Muscle layer of duodenum (tissue), 2 donors: ENCODE results near the gene QRFP.

ENCODE experiments used
- H3K27ac ChIP-seq: one replicate; pipeline ENCODE4 v1.7.0; 2013; ENCODE audit warnings: mild to moderate bottlenecking, low read length
- H3K27me3 ChIP-seq: one replicate; pipeline ENCODE4 v1.7.0; 2013; ENCODE audit warnings: low read depth, mild to moderate bottlenecking, control low read depth, low read length
- H3K36me3 ChIP-seq, 2 donors: one replicate each; pipeline ENCODE4 v1.7.0; 2013; ENCODE audit warnings: low read length in 2 of 2, control low read depth in 1 of 2, mild to moderate bottlenecking in 1 of 2; ENCODE audit not compliant: insufficient read depth in 2 of 2, control insufficient read depth in 1 of 2
- H3K4me1 ChIP-seq, 2 donors: one replicate each; pipeline ENCODE4 v1.7.0; 2013; ENCODE audit warnings: low read length in 2 of 2, mild to moderate bottlenecking in 2 of 2, control low read depth in 1 of 2, moderate library complexity in 1 of 2; ENCODE audit not compliant: insufficient read depth in 2 of 2, control insufficient read depth in 1 of 2
- H3K4me3 ChIP-seq, 2 donors: one replicate each; pipeline ENCODE4 v1.7.0; 2013; ENCODE audit warnings: low read length in 2 of 2, low read depth in 1 of 2, mild to moderate bottlenecking in 1 of 2
- H3K9me3 ChIP-seq, 2 donors: one replicate each; pipeline ENCODE4 v1.7.0; 2013; ENCODE audit warnings: low read length in 2 of 2, control low read depth in 1 of 2, mild to moderate bottlenecking in 1 of 2; ENCODE audit not compliant: control insufficient read depth in 1 of 2
- donor health status: healthy.

Gene QRFP

DNA sequence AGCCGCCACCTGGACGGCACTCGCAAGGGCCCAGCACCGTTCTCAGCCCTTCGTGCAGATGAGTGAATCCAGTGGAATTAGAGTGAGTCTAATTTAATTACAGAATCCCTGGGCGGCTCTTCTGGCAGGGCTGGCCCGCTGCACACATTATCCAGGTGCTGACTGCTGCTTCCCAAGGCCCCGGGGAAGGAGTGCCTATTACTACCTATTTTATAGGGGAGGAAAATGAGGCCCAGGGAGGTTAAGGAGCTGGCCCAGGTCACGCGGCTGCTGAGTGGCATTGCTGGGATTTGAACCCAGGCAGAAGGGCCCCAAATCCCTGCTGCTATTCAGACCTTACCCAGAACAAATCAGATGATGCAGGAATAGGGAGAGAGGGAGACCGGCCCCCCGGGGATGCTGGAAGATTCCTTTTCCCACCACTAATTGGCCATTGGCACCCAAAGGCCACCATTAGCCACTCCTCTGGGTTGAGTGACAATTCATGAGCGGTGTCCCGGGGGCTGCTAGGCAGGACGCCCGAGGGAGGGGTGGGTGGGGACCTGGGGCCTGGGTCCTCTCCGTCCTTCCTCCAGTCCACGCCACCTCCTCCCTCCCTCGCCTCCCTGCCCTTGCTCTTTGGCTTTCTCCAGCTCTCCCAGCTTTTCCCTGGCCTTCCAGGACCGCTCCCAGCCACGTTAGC lies 10.3 kb upstream of the QRFP start:
- Histone ChIP-seq H3K9me3 (no peaks in the 10 kb centered on the region), H3K27ac (no peak overlapping the region), H3K4me1 (no peaks in the 10 kb centered on the region), H3K4me3 (no peak overlapping the region), H3K27me3 (no peaks in the 10 kb centered on the region), H3K36me3 (no peaks in the 10 kb centered on the region)

DNA sequence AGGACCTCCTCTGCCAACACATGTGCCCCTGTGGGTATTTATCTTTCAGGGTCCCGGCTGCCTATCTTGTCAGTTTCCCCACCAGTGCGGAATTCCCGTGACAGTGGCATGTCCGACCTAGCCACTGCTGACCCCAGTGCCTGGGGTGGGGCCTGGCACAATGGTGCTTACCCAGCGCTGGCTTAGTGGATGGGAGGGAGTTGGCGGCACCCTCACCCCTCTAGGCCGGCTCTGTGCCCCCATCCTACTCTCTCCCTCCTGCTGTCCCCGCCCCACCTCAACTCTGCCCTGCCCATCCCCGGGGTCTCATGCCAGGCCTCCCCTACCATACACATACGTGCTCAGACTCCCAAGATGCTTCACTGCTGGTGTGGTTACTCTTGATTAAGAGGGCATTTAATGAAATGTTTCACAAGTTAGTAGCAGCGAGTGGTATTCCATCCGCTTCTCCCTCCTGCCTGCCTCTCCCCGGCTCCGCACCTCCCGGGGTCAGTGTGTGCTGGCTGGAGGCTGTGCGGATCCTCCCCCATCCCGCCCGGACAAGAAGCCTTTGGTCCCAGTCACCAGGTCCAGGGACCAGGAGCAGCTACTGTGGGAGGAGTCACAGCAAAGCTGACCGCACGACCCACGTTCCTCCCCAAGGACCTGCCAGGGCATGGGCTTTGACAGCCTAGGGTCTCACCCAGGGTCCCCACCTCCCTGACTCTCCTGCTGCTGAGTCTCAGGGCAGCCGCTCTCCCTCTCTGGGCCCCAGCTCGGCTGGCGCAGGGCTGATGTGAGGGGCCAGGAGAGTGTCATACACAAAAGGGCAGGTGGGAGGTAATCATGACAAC lies 9.5 kb upstream of the QRFP start:
- Histone ChIP-seq H3K27me3 (no peaks in the 10 kb centered on the region), H3K27ac (no peak overlapping the region), H3K4me3 (no peak overlapping the region), H3K36me3 (no peaks in the 10 kb centered on the region), H3K9me3 (no peaks in the 10 kb centered on the region), H3K4me1 (no peaks in the 10 kb centered on the region)

DNA sequence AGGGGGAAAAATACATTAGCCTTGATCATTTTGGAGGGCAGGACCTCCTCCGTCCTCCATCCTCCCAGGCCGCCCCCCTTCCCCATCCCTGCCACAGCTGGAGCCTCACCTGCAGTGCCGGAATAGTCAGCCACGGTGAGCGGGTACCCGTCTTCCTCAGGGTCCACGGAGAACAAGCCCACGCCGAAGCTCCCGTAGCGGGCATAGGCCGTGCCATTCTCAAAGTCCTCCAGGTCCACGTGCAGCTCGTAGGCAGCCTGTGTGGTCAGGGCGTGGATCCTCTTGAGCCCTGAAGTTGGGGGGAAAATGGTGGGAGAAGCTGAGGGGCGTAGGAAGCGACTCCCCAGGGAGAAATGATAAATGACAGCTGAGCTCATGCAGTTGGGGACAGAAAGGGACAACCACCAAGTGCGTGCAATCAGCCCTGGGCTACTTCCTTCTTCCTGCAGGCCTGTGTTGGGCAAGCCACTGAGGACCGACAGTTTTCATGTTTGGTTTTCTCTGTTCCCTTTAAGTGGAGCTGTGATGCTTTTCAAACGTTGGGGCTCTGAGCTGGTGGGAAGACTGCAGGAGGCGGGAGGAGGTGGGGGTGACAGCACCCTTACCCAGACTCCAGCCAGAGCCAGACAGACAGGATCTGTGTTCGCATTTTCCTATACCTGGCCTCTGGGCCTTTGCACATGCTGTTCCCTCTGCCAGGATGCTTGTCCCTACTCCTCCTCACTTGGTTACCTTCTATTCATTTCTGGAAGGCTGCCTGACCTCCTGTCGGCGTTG lies 8.7 kb upstream of the QRFP start:
- Histone ChIP-seq H3K9me3 (no peaks in the 10 kb centered on the region), H3K27ac (no peak overlapping the region), H3K36me3 (no peaks in the 10 kb centered on the region), H3K27me3 (no peaks in the 10 kb centered on the region), H3K4me3 (no peak overlapping the region), H3K4me1 (no peaks in the 10 kb centered on the region)

DNA sequence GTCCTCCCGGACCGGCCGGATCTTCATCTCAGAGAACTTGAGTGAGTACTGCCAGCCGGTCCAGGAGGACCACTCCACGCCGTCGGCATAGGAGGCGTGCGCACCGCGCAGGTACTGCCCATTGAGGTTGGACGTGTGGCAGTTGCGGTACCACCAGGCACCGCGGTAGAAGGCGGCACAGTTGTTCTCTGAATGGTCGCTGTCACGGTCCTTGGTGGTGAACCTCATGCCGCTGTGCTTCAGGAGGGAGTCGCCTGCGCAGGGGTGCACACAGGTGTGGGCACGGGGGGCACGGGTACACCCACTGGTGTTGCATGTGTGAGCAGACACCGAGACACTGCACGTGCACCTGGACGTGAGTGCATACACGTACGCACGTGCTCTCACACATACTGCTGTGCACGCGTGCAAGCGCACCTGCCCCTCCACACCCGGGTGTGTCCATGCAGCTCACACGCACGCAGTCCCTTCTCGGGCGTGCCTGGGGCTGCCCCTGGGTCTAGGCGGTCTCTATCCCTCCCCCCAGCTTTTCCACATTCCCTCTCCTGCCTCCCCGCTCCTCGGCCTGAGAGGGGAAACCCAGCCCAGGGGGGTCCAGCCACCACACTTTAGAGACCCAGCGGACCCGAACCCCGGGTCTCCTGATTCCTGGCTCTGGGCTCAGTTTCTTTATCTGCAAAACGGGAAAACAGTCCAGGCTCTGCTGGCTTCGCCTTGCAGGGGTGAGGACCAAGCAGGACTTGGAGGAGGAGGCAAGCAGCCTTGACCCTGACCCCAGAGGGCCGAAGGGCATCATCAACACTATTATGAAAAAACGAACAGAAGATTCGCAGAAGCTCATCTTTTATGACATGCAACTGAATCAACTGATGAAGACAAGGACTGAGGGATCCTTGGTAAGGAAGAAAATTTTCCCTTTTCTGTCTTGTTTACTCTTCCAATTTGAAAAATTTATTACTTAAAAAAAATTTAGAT lies 7.7 kb upstream of the QRFP start:
- Histone ChIP-seq H3K36me3 (no peaks in the 10 kb centered on the region), H3K9me3 (no peaks in the 10 kb centered on the region), H3K27ac (no peak overlapping the region), H3K4me3 (no peak overlapping the region), H3K4me1 (no peaks in the 10 kb centered on the region), H3K27me3 (no peaks in the 10 kb centered on the region)

DNA sequence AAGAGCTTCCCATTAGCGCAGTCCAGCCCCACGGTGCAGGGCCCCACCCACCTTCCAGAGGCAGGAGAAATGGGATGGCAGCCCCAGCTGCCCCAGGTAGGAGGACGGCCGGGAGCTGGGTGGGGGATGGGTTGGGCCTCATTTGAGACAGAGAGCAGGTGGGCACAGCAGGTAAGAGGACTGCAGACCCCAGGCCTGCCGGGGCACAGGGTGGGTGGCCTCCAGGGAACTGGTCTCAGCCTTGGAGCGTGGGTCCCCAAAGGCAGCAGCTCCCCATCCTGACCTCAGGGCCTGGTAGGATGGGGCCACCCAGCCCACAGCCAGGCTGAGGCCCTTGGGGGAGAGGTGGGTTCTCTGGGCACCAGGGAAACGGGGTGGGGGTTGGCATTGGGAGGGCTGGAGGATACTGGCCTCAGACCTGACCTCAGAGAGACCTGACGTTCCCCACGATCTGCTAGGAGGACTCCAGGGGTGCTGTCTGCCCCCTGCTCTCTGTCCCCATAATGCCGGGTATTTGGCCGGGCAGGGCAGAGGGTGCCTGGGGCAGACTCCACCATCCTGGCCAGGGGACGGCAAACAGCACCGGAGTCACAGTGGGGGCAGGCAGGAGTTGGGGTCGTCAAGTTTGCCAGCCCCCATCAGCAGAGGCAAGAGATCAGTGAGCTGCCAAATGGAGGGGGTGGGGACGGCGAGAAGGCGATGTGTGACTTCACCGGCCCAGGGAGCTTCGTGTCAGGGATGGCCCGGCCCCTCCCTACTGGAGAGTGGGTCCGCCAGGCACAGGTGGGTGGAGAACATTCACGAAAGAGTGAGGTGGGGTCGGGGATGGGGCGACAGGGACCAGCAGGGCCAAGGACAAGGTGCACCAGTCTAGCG lies 6.8 kb upstream of the QRFP start:
- Histone ChIP-seq H3K4me1 (no peaks in the 10 kb centered on the region), H3K4me3 (no peak overlapping the region), H3K9me3 (no peaks in the 10 kb centered on the region), H3K27ac (no peak overlapping the region), H3K27me3 (no peaks in the 10 kb centered on the region), H3K36me3 (no peaks in the 10 kb centered on the region)

DNA sequence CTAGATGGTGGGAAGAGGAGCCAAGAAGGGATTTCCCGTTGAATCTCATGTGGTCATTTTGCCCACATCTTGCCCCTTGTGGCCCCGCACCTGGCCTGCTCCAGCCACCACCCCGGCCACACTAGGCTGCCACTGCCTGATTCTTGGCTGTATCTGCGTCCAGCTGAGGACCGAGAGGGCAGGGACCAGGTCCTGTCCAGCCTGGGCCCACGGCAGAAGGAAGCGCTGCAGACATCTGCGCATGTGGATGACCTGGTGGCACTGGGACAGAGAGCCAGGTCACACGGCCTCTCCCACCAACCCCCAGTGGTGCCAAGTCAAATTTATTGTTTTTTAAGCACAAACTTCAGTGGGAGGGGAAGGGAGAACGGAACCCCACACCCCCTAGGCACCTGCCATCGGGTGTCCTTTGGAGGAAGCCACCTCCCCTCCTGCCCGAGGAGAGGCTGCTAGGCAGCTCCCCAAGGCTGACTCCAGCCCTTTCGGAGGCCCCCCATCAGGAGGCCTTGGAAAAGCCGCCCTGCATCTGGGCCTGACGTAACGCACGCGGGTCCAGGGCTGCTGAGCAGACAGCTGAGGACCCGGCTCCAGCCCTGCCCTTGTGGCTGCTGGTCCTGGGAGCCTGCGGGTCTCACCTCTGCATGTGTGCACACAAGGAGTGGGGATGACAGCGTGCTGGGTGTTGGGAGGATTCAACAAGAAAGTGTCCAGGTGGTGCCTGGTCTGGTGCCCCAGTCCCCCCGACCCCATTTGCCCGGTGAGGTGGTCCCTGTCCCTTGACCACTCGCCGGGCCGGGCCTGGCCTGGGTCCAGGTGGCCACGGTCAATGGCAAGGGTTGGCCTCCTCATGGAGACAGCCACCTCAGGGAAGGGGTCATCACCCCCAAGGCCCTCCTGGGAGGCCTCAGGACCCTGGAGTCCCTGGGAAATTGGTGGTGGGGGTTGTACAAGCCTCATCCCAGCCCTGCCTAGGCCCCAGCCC lies 5.9 kb upstream of the QRFP start:
- no peaks in the 10 kb centered on the region for H3K36me3 ChIP-seq
- H3K4me1 ChIP-seq, result no peaks in the 10 kb centered on the region
- H3K27me3 ChIP-seq, result no peaks in the 10 kb centered on the region
- no peak overlapping the region for H3K4me3 ChIP-seq
- no peaks in the 10 kb centered on the region for H3K9me3 ChIP-seq
- H3K27ac ChIP-seq, result no peak overlapping the region

DNA sequence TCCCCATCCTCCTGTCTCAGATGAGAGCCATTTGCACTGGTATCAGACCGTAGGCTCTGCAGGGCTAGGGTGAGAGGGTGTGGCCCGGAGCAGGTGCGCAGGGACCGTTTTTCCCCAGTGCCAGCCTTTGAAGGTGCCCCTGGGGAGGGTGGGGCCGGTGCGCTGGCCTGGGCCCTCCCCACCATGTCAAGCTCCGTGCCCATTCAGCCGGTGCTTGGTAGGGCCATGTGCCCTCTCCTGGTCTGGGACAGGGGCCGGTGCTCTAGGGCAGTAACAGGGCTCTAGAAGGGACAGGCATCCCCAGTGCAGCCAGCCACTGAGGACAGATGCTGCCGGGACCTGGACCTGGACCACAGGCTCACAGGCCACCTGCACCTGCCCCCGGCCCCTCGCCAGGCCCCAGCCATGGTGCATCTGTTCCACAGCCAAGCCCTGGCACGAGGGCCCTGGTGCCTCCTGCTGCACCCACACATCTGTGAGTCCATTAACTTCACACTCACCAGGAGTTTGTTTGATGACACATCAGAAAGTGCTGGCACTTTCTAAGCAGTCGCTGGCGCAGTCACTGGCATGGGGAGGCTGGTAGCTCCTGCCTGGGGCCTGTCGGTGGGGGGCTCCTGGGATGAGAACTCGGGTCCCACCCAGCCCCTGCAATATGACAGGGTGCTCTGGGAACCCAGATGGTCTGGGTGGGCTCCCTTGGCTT lies 5.0 kb upstream of the QRFP start:
- Histone ChIP-seq H3K4me1 (no peaks in the 10 kb centered on the region), H3K27me3 (no peaks in the 10 kb centered on the region), H3K36me3 (no peaks in the 10 kb centered on the region), H3K9me3 (no peaks in the 10 kb centered on the region), H3K4me3 (no peak overlapping the region), H3K27ac (no peak overlapping the region)

DNA sequence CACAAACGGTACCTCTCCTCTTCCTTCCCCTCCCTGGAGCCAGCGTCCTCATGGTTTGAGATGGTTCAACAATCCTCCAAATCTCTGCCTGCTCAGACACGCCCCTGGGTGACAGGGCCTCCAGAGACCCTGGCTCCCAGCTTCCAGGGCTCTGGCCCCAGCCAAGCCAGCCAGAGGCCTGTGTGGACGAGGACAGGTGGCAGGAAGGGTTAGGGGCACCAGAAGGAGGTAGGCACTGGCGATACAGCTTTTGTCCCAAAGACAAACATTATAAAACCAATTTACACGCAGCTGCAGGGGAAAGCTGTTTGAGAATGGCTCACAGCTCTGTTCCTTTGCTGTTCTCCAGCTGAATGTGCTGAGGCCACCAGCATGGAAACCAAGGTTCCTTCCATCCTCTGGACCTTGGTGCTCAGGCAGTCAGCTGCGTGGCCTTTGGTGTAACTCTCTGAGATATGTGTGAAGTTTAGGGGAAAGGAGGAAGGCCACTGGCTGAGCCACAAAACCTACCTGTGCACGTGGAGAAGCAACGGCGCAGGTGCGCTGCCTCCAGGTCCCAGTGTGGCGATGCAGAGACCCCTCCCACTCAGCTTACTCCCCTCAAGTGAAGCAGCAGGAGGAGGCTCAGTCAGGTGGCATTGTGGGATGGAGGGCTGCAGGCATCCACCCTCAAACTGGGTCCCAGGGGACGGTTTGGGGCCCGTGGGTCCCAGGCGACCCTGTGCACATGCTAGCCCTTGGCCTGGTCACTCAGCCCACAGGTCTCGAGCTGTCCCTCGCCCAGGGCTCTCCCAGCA lies 4.3 kb upstream of the QRFP start:
- no peaks in the 10 kb centered on the region for H3K9me3 ChIP-seq
- H3K27ac ChIP-seq, result no peak overlapping the region
- H3K27me3 ChIP-seq, result no peaks in the 10 kb centered on the region
- no peak overlapping the region for H3K4me3 ChIP-seq
- no peaks in the 10 kb centered on the region for H3K36me3 ChIP-seq
- H3K4me1 ChIP-seq, result no peaks in the 10 kb centered on the region
